GM23248 (cell line): Measurements from ENCODE around the gene UPB1. TPM values are rescaled to one million over a fixed set of nuclear protein-coding genes. Genes with fewer than 3 reads are reported as not detected.

ENCODE experiments used
- DNase-seq: peaks from one replicate; pipeline ENCODE4 v3.0.0-alpha.2; 2015
- H2AFZ ChIP-seq: fragments of 200-600 bp; sonication (generic); 2 replicates; pipeline ENCODE4 v1.6.1; 2016; ENCODE audit warnings: antibody characterized with exemption
- H3F3A ChIP-seq: fragments of 200-600 bp; sonication (generic); 2 replicates; pipeline ENCODE4 v1.6.1; 2016; ENCODE audit warnings: mild to moderate bottlenecking, antibody characterized with exemption, mixed run types; ENCODE audit not compliant: insufficient read depth
- H3K27ac ChIP-seq: fragments of 200-600 bp; sonication (generic); 2 replicates; pipeline ENCODE4 v1.5.1; 2016; ENCODE audit warnings: mild to moderate bottlenecking
- H3K27me3 ChIP-seq: fragments of 200-600 bp; sonication (generic); replicated peaks from 2 replicates; pipeline ENCODE4 v1.6.1; 2016; ENCODE audit warnings: mild to moderate bottlenecking; ENCODE audit not compliant: insufficient read depth
- H3K36me3 ChIP-seq: fragments of 200-600 bp; sonication (generic); 2 replicates; pipeline ENCODE4 v1.6.1; 2016; ENCODE audit warnings: low read depth, mild to moderate bottlenecking
- H3K4me1 ChIP-seq: fragments of 200-600 bp; sonication (generic); 2 replicates; pipeline ENCODE4 v1.6.1; 2016; ENCODE audit warnings: mild to moderate bottlenecking; ENCODE audit not compliant: insufficient read depth
- H3K4me2 ChIP-seq: fragments of 200-600 bp; sonication (generic); one replicate; pipeline ENCODE4 v1.6.1; 2016; ENCODE audit warnings: mild to moderate bottlenecking; ENCODE audit not compliant: unreplicated experiment
- H3K4me3 ChIP-seq: fragments of 200-600 bp; sonication (generic); 2 replicates; pipeline ENCODE4 v1.5.1; 2016; ENCODE audit warnings: mild to moderate bottlenecking
- H3K79me2 ChIP-seq: fragments of 200-600 bp; sonication (generic); 2 replicates; pipeline ENCODE4 v1.6.1; 2016; ENCODE audit warnings: mild to moderate bottlenecking; ENCODE audit not compliant: insufficient read depth
- H3K9ac ChIP-seq: fragments of 200-600 bp; sonication (generic); 2 replicates; pipeline ENCODE4 v1.6.1; 2016; ENCODE audit warnings: mild to moderate bottlenecking
- H3K9me2 ChIP-seq: fragments of 200-600 bp; sonication (generic); 2 replicates; pipeline ENCODE4 v1.6.1; 2016; ENCODE audit warnings: mixed run types, mild to moderate bottlenecking, moderate library complexity; ENCODE audit not compliant: insufficient read depth
- H3K9me3 ChIP-seq: fragments of 200-600 bp; sonication (generic); one replicate; pipeline ENCODE4 v1.6.1; 2017; ENCODE audit warnings: low read depth
- H4K20me1 ChIP-seq: fragments of 200-600 bp; sonication (generic); 2 replicates; pipeline ENCODE4 v1.6.0; 2016; ENCODE audit not compliant: insufficient read depth
- EZH2 ChIP-seq: fragments of 200-600 bp; sonication (generic); IDR thresholded peaks from 2 replicates; pipeline ENCODE4 v1.6.1; 2018; ENCODE audit warnings: antibody characterized with exemption, mild to moderate bottlenecking; ENCODE audit not compliant: insufficient read depth, poor library complexity, severe bottlenecking
- EZH2phosphoT487 ChIP-seq: fragments of 200-600 bp; sonication (generic); IDR thresholded peaks from 2 replicates; pipeline ENCODE4 v1.6.1; 2018; ENCODE audit warnings: antibody characterized with exemption, moderate library complexity, mild to moderate bottlenecking, low read depth; ENCODE audit not compliant: insufficient read depth
- WGBS, 2 experiments: methylation state at CpG; one replicate each; pipeline ENCODE4 v1.1.6; 2015 to 2017; ENCODE audit warnings: low lambda C conversion rate in 2 of 2, low coverage in 1 of 2; ENCODE audit errors: missing lambda C conversion rate in 2 of 2; 5-methylcytosine and 5-hydroxymethylcytosine counted together
- in situ Hi-C: fragments of 300-500 bp; cut with MboI; formaldehyde crosslinking; loops from 2 replicates; pipeline ENCODE4 v1.15.0; 2020
- polyA plus RNA-seq: library from polyadenylated mRNA; unstranded; fragments of >200 nt; fragmentation: Nextera tagmentation; extraction: Ambion mirVana; gene quantifications from 2 replicates; pipeline ENCODE4 v1.2.1, GENCODE V29; 2016
- total RNA-seq: library from RNA; depleted of rRNA; stranded (reverse); fragments of >200 nt; shearing (Covaris generic); gene quantifications from 2 replicates; pipeline ENCODE4 v1.2.3, GENCODE V29; 2014

The UPB1 gene
- total and polyA plus RNA-seq, 2 experiments from 2014 or later, result not detected

GRCh38 chr22:24518228-24518627 is 23.1 kb downstream of the UPB1 start:
- Histone ChIP-seq H4K20me1 (no peaks in the 10 kb centered on the region), H3K4me1 (peaks cover 5% of the 10 kb centered on the region), H3F3A (peaks cover 14% of the 10 kb centered on the region), H3K4me3 (no peak overlapping the region), H3K27me3 (peaks cover 14% of the 10 kb centered on the region; the same call in 1 of the 2 replicates), H3K4me2 (no peak overlapping the region), H3K9me2 (no peaks in the 10 kb centered on the region), H3K9me3 (no peaks in the 10 kb centered on the region), H3K36me3 (no peaks in the 10 kb centered on the region), H3K27ac (no peak overlapping the region), H2AFZ (no peak overlapping the region), H3K9ac (no peak overlapping the region), H3K79me2 (no peaks in the 10 kb centered on the region)
- WGBS, 2 experiments, result 82 to 86% methylated on average over 3 of the region's 3 CpGs
- DNase-seq, result no peak
- no peak for TF ChIP-seq EZH2phosphoT487
- TF ChIP-seq EZH2, result no peak
- in situ Hi-C loops, result loop anchor here (10.0 kb wide), 1 partner anchor 193 kb away; no protein-coding TSS in a partner anchor

GRCh38 chr22:24518771-24519485 is 23.8 kb downstream of the UPB1 start:
- Histone ChIP-seq H3K4me2 (no peak overlapping the region), H3K9me2 (no peaks in the 10 kb centered on the region), H3K36me3 (no peaks in the 10 kb centered on the region), H3K9me3 (no peaks in the 10 kb centered on the region), H3F3A (peaks cover 19% of the 10 kb centered on the region), H4K20me1 (no peaks in the 10 kb centered on the region), H3K27me3 (peaks cover 11% of the 10 kb centered on the region; the same call in 1 of the 2 replicates), H2AFZ (no peak overlapping the region), H3K27ac (no peak overlapping the region), H3K4me3 (no peak overlapping the region), H3K79me2 (no peaks in the 10 kb centered on the region), H3K4me1 (peaks cover 10% of the 10 kb centered on the region), H3K9ac (no peak overlapping the region)
- WGBS, 2 experiments, result 76 to 81% methylated on average over 9 of the region's 9 CpGs
- in situ Hi-C loops, result loop anchor here (10.0 kb wide), 1 partner anchor 194 kb away; no protein-coding TSS in a partner anchor
- TF ChIP-seq EZH2, result no peak
- TF ChIP-seq EZH2phosphoT487, result no peak
- DNase-seq, result no peak

- in situ Hi-C loops, result loop anchor here (10.0 kb wide), 1 partner anchor 195 kb away; no protein-coding TSS in a partner anchor
- H3K4me2 ChIP-seq, result no peak overlapping the region
- 79 to 83% methylated on average over 5 of the region's 5 CpGs for WGBS, 2 experiments
Measured at GRCh38 chr22:24519496-24519895, 24.4 kb downstream of the UPB1 start.

GRCh38 chr22:24521791-24522245 is 26.7 kb downstream of the UPB1 start:
- peak; percentile 59 for DNase-seq
- H4K20me1 ChIP-seq, result no peaks in the 10 kb centered on the region
- no peak overlapping the region for H3K27ac ChIP-seq
- no peak overlapping the region for H3K4me2 ChIP-seq
- H3K9me3 ChIP-seq, result no peaks in the 10 kb centered on the region
- in situ Hi-C loops, result no loop called here
- H3K4me3 ChIP-seq, result no peak overlapping the region
- peaks cover 5% of the 10 kb centered on the region; the same call in 1 of the 2 replicates for H3K27me3 ChIP-seq
- H3K36me3 ChIP-seq, result no peaks in the 10 kb centered on the region
- no peaks in the 10 kb centered on the region for H3K9me2 ChIP-seq
- TF ChIP-seq EZH2phosphoT487, result no peak
- TF ChIP-seq EZH2, result no peak
- no peaks in the 10 kb centered on the region for H3K79me2 ChIP-seq
- H3F3A ChIP-seq, result peaks cover 10% of the 10 kb centered on the region
- no peak overlapping the region for H2AFZ ChIP-seq
- H3K9ac ChIP-seq, result no peak overlapping the region
- peaks cover 13% of the 10 kb centered on the region for H3K4me1 ChIP-seq
- 42 to 46% methylated on average over 8 of the region's 8 CpGs for WGBS, 2 experiments

More at GRCh38 chr22:24519496-24519895, 24.4 kb downstream of the UPB1 start:
- no peaks in the 10 kb centered on the region for H4K20me1 ChIP-seq
- H3K79me2 ChIP-seq, result no peaks in the 10 kb centered on the region
- H3K4me3 ChIP-seq, result no peak overlapping the region
- H3K27ac ChIP-seq, result no peak overlapping the region
- H3K9ac ChIP-seq, result no peak overlapping the region
- TF ChIP-seq EZH2 (no peak), EZH2phosphoT487 (no peak)
- H3K9me3 ChIP-seq, result no peaks in the 10 kb centered on the region
- DNase-seq, result no peak
- H3K9me2 ChIP-seq, result no peaks in the 10 kb centered on the region
- no peaks in the 10 kb centered on the region for H3K36me3 ChIP-seq
- peaks cover 16% of the 10 kb centered on the region for H3K4me1 ChIP-seq
- H2AFZ ChIP-seq, result no peak overlapping the region
- H3K27me3 ChIP-seq, result peaks cover 7% of the 10 kb centered on the region; the same call in 1 of the 2 replicates
- peaks cover 19% of the 10 kb centered on the region for H3F3A ChIP-seq
